Endothelial cell (in vitro differentiated cells): Measurements from ENCODE around the gene NFIB. TPM values are rescaled to one million over a fixed set of nuclear protein-coding genes. Genes with fewer than 3 reads are reported as not detected.

Source experiments
- DNase-seq: peaks from one replicate; pipeline ENCODE4 v3.0.0; 2021; ENCODE audit warnings: low spot score
- H3K27ac Mint-ChIP-seq: one replicate; pipeline ENCODE4 v1.8.0; 2021; ENCODE audit warnings: mixed read lengths, inconsistent platforms; ENCODE audit not compliant: unreplicated experiment
- H3K27me3 Mint-ChIP-seq: one replicate; pipeline ENCODE4 v1.8.0; 2021; ENCODE audit warnings: mild to moderate bottlenecking, moderate library complexity, mixed read lengths, inconsistent platforms; ENCODE audit not compliant: unreplicated experiment
- H3K36me3 Mint-ChIP-seq: one replicate; pipeline ENCODE4 v1.8.0; 2021; ENCODE audit warnings: mild to moderate bottlenecking, low read depth, mixed read lengths, inconsistent platforms; ENCODE audit not compliant: unreplicated experiment
- H3K4me1 Mint-ChIP-seq: one replicate; pipeline ENCODE4 v1.8.0; 2021; ENCODE audit warnings: mild to moderate bottlenecking, mixed read lengths, inconsistent platforms; ENCODE audit not compliant: unreplicated experiment
- H3K4me3 Mint-ChIP-seq: one replicate; pipeline ENCODE4 v1.8.0; 2021; ENCODE audit warnings: mild to moderate bottlenecking, mixed read lengths, inconsistent platforms; ENCODE audit not compliant: unreplicated experiment
- H3K9me3 Mint-ChIP-seq: one replicate; pipeline ENCODE4 v1.8.0; 2021; ENCODE audit warnings: mixed read lengths, inconsistent platforms; ENCODE audit not compliant: unreplicated experiment
- total RNA-seq: library from RNA; stranded (reverse); fragmentation: NEBNext Ultra II Directional; extraction: Animal tissue kit (Norgen Biotek cat#: 25700); gene quantifications from one replicate; pipeline ENCODE4 v1.2.1, GENCODE V29; 2021; ENCODE audit not compliant: unreplicated experiment
- TF ChIP-seq, protein P1 (sequence below): fragments of 200-600 bp; sonication (generic); IDR thresholded peaks from one replicate; pipeline ENCODE4 v1.5.0; 2021; ENCODE audit warnings: antibody characterized with exemption; ENCODE audit not compliant: unreplicated experiment

The NFIB gene
- total RNA-seq, 1 donor from 2014 or later = 120 TPM

- no peak overlapping the region for H3K4me3 Mint-ChIP-seq
- TF ChIP-seq, protein P1, sequence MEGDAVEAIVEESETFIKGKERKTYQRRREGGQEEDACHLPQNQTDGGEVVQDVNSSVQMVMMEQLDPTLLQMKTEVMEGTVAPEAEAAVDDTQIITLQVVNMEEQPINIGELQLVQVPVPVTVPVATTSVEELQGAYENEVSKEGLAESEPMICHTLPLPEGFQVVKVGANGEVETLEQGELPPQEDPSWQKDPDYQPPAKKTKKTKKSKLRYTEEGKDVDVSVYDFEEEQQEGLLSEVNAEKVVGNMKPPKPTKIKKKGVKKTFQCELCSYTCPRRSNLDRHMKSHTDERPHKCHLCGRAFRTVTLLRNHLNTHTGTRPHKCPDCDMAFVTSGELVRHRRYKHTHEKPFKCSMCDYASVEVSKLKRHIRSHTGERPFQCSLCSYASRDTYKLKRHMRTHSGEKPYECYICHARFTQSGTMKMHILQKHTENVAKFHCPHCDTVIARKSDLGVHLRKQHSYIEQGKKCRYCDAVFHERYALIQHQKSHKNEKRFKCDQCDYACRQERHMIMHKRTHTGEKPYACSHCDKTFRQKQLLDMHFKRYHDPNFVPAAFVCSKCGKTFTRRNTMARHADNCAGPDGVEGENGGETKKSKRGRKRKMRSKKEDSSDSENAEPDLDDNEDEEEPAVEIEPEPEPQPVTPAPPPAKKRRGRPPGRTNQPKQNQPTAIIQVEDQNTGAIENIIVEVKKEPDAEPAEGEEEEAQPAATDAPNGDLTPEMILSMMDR = no peak
- peaks cover 26% of the 10 kb centered on the region for H3K36me3 Mint-ChIP-seq
- peaks cover 4% of the 10 kb centered on the region for H3K27me3 Mint-ChIP-seq
- DNase-seq = no peak
- H3K4me1 Mint-ChIP-seq = peaks cover 37% of the 10 kb centered on the region
- no peaks in the 10 kb centered on the region for H3K9me3 Mint-ChIP-seq
- no peak overlapping the region for H3K27ac Mint-ChIP-seq
Observed at GRCh38 chr9:14296495-14297113, 17.3 kb downstream of the NFIB start.

- Mint-ChIP-seq H3K4me1 (peaks cover 28% of the 10 kb centered on the region), H3K27ac (no peak overlapping the region)
- TF ChIP-seq, protein P1 = no peak
Observed at GRCh38 chr9:14294659-14295058, 19.3 kb downstream of the NFIB start.

DNA sequence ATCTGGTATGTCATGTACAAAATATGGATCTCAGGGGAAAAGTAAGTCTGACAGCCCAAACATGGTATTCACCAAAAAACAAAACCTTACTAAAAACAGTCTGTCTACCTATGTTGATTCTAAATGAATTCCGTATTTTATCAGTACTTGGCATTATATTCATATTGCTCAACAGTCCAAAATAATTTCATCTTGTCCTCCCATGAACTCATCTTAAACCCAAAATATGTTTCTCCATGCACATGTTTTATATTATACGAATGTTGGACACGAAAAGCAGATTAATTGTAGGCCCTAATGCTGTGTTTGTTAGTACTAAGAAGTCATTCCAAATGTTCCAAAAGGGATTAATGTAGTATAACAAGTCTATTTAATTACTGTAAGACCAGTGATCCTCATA lies 20.1 kb downstream of the NFIB start:
- no peak for DNase-seq
- TF ChIP-seq, protein P1 = no peak
- Mint-ChIP-seq H3K27ac (no peak overlapping the region), H3K4me1 (peaks cover 24% of the 10 kb centered on the region), H3K36me3 (peaks cover 29% of the 10 kb centered on the region), H3K4me3 (no peak overlapping the region), H3K9me3 (no peaks in the 10 kb centered on the region), H3K27me3 (peaks cover 4% of the 10 kb centered on the region)

More at GRCh38 chr9:14294659-14295058, 19.3 kb downstream of the NFIB start:
- Mint-ChIP-seq H3K9me3 (no peaks in the 10 kb centered on the region), H3K4me3 (no peak overlapping the region), H3K36me3 (peaks cover 29% of the 10 kb centered on the region), H3K27me3 (peaks cover 4% of the 10 kb centered on the region)
- no peak for DNase-seq

- H3K4me1 Mint-ChIP-seq = peaks cover 15% of the 10 kb centered on the region
- H3K9me3 Mint-ChIP-seq = no peaks in the 10 kb centered on the region
- no peak overlapping the region for H3K4me3 Mint-ChIP-seq
- TF ChIP-seq, protein P1 = no peak
- peaks cover 4% of the 10 kb centered on the region for H3K27me3 Mint-ChIP-seq
- peaks cover 21% of the 10 kb centered on the region for H3K36me3 Mint-ChIP-seq
- no peak overlapping the region for H3K27ac Mint-ChIP-seq
- DNase-seq = no peak
Observed at GRCh38 chr9:14292181-14292739, 21.7 kb downstream of the NFIB start.

- H3K27ac Mint-ChIP-seq = no peak overlapping the region
- TF ChIP-seq, protein P1 = no peak
- DNase-seq = no peak
- H3K4me1 Mint-ChIP-seq = peaks cover 7% of the 10 kb centered on the region
- no peaks in the 10 kb centered on the region for H3K9me3 Mint-ChIP-seq
- H3K36me3 Mint-ChIP-seq = peaks cover 9% of the 10 kb centered on the region
- H3K4me3 Mint-ChIP-seq = no peak overlapping the region
- H3K27me3 Mint-ChIP-seq = no peaks in the 10 kb centered on the region
Observed at GRCh38 chr9:14289916-14290315, 24.0 kb downstream of the NFIB start.
